ENCODE data around the gene TPRA1.
A peak's percentile ranks its signal among the peaks of the same experiment; 100 is the strongest.
"Not testable (repeated sequence)": the region's sequence is repeated elsewhere in the genome, so short reads cannot be mapped to it uniquely, and the experiment has no call there.

Gene TPRA1

DNA sequence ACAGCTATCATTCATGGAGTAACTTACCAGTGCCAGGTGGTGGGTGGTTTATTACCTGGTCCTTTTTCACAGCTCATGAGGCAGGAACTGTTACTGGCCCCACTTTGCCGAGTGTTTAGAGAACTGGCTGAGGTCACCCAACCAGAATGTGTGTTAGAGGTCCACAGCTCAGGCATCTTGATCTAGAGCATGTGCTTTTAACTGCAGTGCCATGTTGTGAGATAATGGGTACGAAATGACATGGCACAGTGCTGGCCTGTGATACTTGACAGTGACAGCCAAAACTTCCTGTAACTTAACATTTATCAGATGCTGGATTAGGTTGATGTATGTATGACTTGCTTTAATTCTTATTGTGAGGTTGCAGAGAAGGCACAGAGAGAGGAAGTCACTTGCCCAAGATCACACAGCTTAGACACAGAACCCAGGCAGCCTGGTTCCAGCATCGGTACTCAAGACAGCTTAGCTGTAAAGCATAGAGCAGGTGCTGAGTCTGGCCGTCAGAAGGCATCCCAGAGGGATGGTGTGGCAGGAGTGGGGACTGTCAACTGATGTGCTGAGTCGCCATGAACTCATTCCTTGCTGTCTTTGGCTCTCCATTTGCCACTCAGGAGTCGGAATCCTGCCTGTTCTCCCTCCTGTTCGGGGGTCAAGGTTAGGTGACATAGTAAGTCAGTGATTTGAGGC lies 17.3 kb upstream of the TPRA1 start:
- Mint-ChIP-seq H3K9me3 (no peaks in the 10 kb centered on the region), H3K4me3 (no peak overlapping the region), H3K27ac (no peak overlapping the region), H3K27me3 (no peaks in the 10 kb centered on the region), H3K4me1 (ENCODE audit: low read depth) (peaks cover 5% of the 10 kb centered on the region), H3K36me3 (ENCODE audit: low read depth) (peaks cover 98% of the 10 kb centered on the region)
- no peak for DNase-seq

DNA sequence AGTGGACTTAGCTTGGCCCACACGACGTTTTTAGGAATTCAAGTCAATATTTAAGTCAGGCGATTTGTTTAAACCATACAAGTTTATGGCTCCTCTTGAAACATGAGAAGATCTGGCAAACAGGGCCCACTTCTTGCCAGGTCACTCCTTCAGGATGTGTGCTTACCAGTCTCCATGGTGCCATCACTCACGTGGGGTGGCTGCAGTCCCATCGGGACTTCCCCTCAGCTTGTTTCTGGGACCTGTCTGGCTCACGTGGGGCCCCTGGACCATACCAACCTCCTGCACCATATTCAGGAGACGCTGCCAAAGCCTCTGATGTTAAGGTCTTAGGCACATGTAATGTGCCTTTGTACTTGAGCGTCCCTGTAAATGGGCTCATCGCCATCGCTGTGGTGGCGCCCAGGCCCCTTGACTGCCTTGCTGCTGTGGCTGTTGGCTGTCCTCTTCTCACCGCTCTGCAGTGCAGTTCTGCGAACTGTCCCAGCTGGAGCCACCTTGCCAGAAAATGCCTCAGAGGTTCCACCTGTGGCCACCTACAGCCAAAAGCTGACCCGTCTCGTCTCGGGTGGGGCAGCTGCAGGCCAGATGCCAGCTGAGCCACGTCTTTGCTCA lies 16.6 kb upstream of the TPRA1 start:
- no peaks in the 10 kb centered on the region for H3K27me3 Mint-ChIP-seq
- DNase-seq, result no peak
- H3K4me3 Mint-ChIP-seq, result no peak overlapping the region
- H3K4me1 Mint-ChIP-seq (ENCODE audit: low read depth), result peaks cover 11% of the 10 kb centered on the region
- no peak overlapping the region for H3K27ac Mint-ChIP-seq
- no peaks in the 10 kb centered on the region for H3K9me3 Mint-ChIP-seq
- H3K36me3 Mint-ChIP-seq (ENCODE audit: low read depth), result peaks cover 98% of the 10 kb centered on the region

DNA sequence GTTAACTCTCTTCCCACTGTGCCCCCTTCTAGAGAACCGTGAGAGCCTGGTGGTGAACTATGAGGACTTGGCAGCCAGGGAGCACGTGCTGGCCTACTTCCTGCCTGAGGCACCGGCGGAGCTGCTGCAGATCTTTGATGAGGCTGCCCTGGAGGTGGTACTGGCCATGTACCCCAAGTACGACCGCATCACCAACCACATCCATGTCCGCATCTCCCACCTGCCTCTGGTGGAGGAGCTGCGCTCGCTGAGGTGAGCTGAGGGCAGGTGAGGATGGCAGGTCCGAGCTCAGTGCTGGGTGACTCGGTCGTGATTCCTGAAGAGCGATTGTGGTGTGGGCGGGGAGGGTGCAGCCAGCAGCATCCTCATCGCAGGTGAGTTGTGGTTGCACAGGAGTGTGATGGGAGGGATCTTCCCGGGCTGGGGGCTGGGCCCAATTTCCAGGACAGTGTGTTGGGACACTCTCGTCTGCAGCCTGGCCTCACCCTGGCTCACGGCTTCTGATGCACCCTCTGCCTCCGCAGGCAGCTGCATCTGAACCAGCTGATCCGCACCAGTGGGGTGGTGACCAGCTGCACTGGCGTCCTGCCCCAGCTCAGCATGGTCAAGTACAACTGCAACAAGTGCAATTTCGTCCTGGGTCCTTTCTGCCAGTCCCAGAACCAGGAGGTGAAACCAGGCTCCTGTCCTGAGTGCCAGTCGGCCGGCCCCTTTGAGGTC lies 15.7 kb upstream of the TPRA1 start:
- peaks cover 20% of the 10 kb centered on the region for H3K4me1 Mint-ChIP-seq (ENCODE audit: low read depth)
- peaks cover 100% of the 10 kb centered on the region for H3K36me3 Mint-ChIP-seq (ENCODE audit: low read depth)
- no peak for DNase-seq
- H3K4me3 Mint-ChIP-seq, result no peak overlapping the region
- H3K27ac Mint-ChIP-seq, result no peak overlapping the region
- no peaks in the 10 kb centered on the region for H3K9me3 Mint-ChIP-seq
- H3K27me3 Mint-ChIP-seq, result no peaks in the 10 kb centered on the region

DNA sequence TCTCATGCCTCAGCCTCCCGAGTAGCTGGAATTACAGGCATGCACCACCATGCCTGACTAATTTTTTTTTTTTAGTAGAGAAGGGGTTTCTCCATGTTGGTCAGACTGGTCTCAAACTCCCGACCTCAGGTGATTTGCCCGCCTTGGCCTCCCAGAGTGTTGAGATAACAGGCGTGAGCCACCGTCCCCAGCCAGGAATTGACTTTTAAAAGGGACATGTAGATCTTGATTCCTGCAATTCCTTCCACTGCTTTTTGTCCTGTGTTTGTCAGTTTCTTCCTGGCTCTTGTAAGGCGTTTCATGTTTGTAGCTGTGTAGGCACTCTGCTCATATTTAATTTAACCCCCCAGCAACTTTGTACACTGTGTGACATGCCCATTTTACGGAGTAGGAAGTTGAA lies 15.0 kb upstream of the TPRA1 start:
- not testable (repeated sequence) for H3K27ac Mint-ChIP-seq, DNase-seq, H3K27me3 Mint-ChIP-seq, H3K4me3 Mint-ChIP-seq, H3K9me3 Mint-ChIP-seq
- H3K36me3 Mint-ChIP-seq (ENCODE audit: low read depth), result peaks cover 100% of the 10 kb centered on the region
- peaks cover 26% of the 10 kb centered on the region for H3K4me1 Mint-ChIP-seq (ENCODE audit: low read depth)

DNA sequence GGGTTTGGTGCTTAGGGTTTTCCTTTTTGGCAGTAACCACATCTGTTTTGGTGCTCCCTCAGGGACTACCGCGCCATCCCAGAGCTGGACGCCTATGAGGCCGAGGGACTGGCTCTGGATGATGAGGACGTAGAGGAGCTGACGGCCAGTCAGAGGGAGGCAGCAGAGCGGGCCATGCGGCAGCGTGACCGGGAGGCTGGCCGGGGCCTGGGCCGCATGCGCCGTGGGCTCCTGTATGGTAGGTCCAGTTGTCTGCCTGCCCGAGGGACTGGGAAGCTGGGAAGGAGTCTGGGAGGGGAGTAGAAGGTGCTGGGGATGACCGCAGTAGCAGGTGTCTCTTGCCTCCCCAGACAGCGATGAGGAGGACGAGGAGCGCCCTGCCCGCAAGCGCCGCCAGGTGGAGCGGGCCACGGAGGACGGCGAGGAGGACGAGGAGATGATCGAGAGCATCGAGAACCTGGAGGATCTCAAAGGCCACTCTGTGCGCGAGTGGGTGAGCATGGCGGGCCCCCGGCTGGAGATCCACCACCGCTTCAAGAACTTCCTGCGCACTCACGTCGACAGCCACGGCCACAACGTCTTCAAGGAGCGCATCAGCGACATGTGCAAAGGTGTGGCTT lies 14.1 kb upstream of the TPRA1 start:
- H3K9me3 Mint-ChIP-seq, result no peaks in the 10 kb centered on the region
- H3K27ac Mint-ChIP-seq, result no peak overlapping the region
- H3K4me3 Mint-ChIP-seq, result no peak overlapping the region
- DNase-seq, result no peak
- no peaks in the 10 kb centered on the region for H3K27me3 Mint-ChIP-seq
- H3K4me1 Mint-ChIP-seq (ENCODE audit: low read depth), result peaks cover 31% of the 10 kb centered on the region
- peaks cover 100% of the 10 kb centered on the region for H3K36me3 Mint-ChIP-seq (ENCODE audit: low read depth)

DNA sequence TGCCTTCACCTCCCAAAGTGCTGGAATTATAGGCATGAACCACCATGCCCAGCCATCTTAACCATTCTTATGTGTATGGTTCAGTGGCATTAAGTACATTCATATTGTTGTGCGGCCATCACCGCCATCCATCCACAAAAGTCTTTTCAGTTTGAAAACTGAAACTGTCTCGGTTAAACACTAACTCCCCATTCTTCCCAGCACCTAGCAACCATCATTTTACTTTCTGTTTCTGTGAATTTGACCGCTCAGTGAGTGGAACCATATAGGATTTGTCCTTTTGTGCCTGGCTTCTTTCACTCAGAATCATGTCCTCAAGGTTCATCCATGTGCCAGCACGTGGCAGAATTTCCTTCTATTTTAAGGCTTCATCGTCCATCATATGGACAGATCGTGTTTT lies 13.5 kb upstream of the TPRA1 start:
- Mint-ChIP-seq H3K27me3 (no peaks in the 10 kb centered on the region), H3K4me3 (no peak overlapping the region), H3K36me3 (ENCODE audit: low read depth) (peaks cover 100% of the 10 kb centered on the region), H3K4me1 (ENCODE audit: low read depth) (peaks cover 37% of the 10 kb centered on the region), H3K27ac (no peak overlapping the region), H3K9me3 (no peaks in the 10 kb centered on the region)
- DNase-seq, result no peak

DNA sequence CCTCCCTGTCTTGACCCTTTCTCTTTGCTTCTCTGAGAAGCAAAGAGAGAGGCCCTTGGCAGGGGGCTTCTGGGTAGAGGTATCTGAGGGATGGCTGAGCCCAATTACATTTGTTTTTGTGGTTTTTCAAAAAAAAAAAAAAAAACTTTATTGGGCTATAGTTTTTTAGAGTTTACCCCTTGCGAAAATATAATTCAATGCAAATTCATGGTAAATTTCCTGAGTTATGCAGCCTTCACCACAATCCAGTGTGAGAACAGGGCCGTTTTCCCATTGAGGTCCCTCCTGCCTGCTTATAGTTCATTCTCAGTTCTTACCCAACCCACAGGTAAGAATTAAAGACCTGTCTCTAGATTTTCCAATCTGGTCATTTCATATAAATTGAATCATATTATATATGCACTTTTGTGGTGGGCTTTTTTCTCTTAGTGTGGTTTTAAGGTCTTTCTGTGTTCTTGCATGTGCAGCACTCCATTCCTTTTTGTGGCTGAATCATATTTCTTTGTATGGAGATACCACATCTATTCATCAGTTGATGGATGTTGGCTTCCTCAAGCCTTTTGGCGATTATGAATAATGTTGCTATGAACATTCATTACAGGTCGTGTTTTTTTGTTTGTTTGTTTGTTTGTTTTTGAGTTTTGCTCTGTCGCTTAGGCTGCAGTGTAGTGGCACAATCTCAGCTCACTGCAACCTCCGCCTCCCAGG lies 10.4 kb upstream of the TPRA1 start:
- Mint-ChIP-seq H3K27ac (peak overlapping the region; percentile 59), H3K27me3 (no peaks in the 10 kb centered on the region), H3K4me1 (ENCODE audit: low read depth) (peaks cover 51% of the 10 kb centered on the region), H3K4me3 (peak overlapping the region; percentile 86), H3K9me3 (no peaks in the 10 kb centered on the region), H3K36me3 (ENCODE audit: low read depth) (peaks cover 77% of the 10 kb centered on the region)
- no peak for DNase-seq

DNA sequence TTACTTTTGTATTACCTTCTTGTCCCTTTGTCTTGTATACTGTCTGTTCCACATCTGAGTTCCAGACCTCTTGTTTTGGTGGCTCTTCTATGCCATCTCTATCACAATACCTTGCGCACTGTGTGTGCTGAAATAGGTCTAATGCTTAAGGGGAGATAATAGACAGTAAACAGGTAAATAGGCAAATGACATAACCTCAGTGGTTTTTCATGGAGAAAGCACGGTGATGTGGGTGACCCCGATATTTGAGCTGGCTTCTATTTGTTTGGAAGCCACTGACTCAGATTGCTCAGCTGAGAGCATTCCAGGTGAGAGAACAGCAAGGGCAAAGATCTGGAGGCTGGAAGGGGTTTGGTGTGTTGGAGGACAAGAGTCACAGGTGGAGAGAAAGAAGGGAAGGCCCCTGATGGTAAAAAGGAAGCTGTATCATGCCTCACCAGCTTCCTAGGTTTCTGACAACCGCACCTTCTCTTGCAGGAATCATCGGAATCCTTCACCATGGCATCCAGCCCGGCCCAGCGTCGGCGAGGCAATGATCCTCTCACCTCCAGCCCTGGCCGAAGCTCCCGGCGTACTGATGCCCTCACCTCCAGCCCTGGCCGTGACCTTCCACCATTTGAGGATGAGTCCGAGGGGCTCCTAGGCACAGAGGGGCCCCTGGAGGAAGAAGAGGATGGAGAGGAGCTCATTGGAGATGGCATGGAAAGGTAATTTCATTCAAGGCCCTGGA lies 8.5 kb upstream of the TPRA1 start:
- H3K4me1 Mint-ChIP-seq (ENCODE audit: low read depth), result peaks cover 49% of the 10 kb centered on the region
- H3K27ac Mint-ChIP-seq, result peak overlapping the region; percentile 95
- DNase-seq, result no peak
- H3K4me3 Mint-ChIP-seq, result peak overlapping the region; percentile 86
- no peaks in the 10 kb centered on the region for H3K9me3 Mint-ChIP-seq
- H3K36me3 Mint-ChIP-seq (ENCODE audit: low read depth), result peaks cover 58% of the 10 kb centered on the region
- H3K27me3 Mint-ChIP-seq, result no peaks in the 10 kb centered on the region

DNA sequence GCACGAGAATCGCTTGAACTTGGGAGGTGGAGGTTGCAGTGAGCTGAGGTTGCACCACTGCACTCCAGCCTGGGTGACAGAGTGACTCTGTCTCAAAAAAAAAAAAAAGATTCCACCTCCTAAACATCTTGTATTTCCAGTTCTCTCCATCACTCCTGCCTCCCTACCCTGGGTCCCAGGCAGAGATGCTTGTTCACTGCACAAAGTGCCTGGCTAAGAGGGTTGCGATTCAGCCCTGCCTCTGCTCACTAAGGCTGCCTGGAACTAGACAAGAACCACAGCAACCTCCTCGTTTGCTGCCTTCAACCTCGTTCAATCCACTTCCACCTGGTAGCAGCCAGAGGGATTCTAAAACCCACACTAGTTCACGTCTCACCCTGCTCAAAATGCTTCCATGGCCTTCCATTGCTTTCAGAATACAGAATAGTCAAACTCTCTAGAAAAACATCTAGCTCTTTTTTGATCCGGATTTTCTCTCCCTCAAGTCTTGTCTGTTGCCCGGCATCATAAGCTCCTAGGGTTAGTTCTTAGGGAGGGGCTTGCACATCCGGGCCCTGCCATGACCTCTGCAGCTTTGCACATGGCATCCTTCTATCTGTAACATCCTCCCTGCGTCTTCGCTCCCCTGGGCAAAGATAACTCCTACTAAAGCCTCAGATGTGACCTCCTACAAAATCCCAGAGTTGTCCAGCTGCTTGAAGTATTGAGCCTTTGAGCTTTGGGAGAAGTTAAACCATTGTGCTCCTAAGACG lies 6.7 kb upstream of the TPRA1 start:
- Mint-ChIP-seq H3K36me3 (ENCODE audit: low read depth) (peaks cover 40% of the 10 kb centered on the region), H3K27me3 (no peaks in the 10 kb centered on the region), H3K4me1 (ENCODE audit: low read depth) (peaks cover 45% of the 10 kb centered on the region), H3K9me3 (no peaks in the 10 kb centered on the region), H3K4me3 (peak overlapping the region; percentile 86), H3K27ac (peak overlapping the region; percentile 95)
- no peak for DNase-seq

DNA sequence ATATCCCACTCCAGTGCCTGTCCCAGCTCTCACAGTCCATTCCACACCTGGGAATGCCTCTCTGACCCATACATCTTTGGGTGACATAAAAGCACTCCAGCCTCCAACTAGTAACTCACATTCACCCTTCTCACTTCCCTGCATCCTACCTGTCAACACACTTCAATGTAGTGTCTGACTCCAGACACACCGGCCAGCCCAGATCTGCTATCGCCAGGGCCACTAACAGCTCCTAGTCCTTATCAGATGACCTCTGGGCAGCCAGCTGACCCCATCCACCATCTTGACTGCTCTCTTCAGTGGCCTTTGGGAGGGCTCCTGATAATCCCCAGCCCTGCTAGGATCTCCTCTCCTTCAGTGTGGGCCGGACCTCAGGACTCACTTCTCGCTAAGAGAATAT lies 4.8 kb upstream of the TPRA1 start:
- Mint-ChIP-seq H3K27me3 (no peaks in the 10 kb centered on the region), H3K27ac (no peak overlapping the region), H3K9me3 (no peaks in the 10 kb centered on the region), H3K36me3 (ENCODE audit: low read depth) (peaks cover 21% of the 10 kb centered on the region), H3K4me1 (ENCODE audit: low read depth) (peaks cover 39% of the 10 kb centered on the region), H3K4me3 (no peak overlapping the region)
- DNase-seq, result no peak

DNA sequence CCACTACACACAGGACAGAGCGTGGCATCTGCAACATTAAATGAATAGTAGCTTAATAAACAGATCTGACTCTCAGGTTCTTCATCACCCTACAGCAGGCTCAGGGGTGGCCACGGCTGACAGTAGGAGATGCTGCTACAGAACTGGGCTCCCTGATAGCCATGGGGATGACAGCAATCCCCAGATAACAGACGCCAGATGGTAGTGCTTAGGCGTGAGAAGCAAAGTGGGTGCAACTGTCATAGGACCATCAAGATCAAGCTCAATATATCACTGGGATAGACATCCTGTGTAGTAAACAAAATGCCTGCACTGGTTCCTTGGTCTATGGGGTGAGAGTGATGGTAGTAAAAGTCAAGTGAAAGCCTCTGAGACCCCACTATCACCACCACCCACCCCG lies 2.6 kb upstream of the TPRA1 start:
- H3K27me3 Mint-ChIP-seq, result no peaks in the 10 kb centered on the region
- DNase-seq, result no peak
- H3K36me3 Mint-ChIP-seq (ENCODE audit: low read depth), result peaks cover 7% of the 10 kb centered on the region
- no peak overlapping the region for H3K4me3 Mint-ChIP-seq
- peak overlapping the region; percentile 45 for H3K27ac Mint-ChIP-seq
- peaks cover 39% of the 10 kb centered on the region for H3K4me1 Mint-ChIP-seq (ENCODE audit: low read depth)
- H3K9me3 Mint-ChIP-seq, result no peaks in the 10 kb centered on the region

DNA sequence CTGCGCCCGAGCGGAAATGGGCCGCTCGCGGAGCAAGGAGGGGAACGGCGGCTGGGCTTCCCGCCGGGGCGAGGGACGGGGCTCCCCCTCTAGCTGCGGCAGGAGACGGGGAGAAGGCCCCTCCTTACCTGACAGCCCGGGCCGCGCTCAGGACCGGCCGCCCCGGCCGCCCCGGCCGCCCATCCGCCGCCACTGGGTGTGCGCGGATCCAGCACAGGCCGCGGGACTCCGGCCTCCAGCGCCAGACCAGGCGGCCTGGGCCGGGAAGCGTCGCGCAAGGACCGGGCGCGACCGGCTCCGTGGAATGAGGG lies 296 bp downstream of the TPRA1 start:
- Mint-ChIP-seq H3K4me3 (peak overlapping the region; percentile 90), H3K27ac (peak overlapping the region; percentile 97), H3K27me3 (no peaks in the 10 kb centered on the region), H3K9me3 (no peaks in the 10 kb centered on the region), H3K36me3 (ENCODE audit: low read depth) (peaks cover 22% of the 10 kb centered on the region), H3K4me1 (ENCODE audit: low read depth) (peaks cover 44% of the 10 kb centered on the region)
- DNase-seq, result no peak

DNA sequence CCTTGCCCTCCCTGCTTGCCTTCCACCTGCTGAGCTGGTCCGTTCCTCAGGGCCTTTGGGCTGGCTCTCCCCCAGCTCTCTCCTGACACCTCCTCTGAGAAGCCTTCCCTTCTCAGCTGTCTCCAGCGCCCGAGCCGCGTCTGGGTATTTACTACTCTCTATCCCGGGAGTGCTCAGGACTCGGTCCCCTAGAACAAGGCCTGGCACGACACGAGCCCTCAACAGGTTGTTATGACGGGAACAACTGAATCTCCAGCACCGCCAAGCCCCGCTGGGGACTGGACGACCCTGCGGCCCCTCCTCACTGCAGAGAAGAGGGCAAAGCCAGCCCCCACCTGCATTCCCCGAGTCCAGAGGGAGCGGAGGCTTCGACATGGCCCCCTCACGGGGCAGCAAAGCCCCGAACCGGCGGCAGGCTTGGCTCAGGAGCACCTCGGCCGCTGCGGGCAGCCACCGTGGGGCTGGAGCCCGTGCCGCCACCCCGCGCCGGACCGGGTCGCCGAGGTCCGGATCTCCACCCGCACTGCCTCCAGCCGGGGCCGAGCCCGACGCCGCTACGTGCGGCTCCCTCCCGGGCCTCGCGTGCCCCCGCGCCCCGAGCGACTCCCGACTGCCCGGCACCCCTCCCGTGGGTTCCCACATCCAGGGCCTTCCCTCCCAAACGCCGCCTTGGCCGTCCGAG lies 792 bp downstream of the TPRA1 start:
- peak; percentile 59 for DNase-seq
- H3K27me3 Mint-ChIP-seq, result no peaks in the 10 kb centered on the region
- H3K4me1 Mint-ChIP-seq (ENCODE audit: low read depth), result peaks cover 47% of the 10 kb centered on the region
- peak overlapping the region; percentile 90 for H3K4me3 Mint-ChIP-seq
- H3K27ac Mint-ChIP-seq, result peak overlapping the region; percentile 87
- no peaks in the 10 kb centered on the region for H3K9me3 Mint-ChIP-seq
- H3K36me3 Mint-ChIP-seq (ENCODE audit: low read depth), result peaks cover 27% of the 10 kb centered on the region

Measured in activated T-cell treated with anti-CD3 and anti-CD28 coated beads, Interleukin-2, amount 50 U/mL, for 24 hours (primary cell).